OCI-LY7 (cell line): ENCODE measurements around the gene CISH. TPM values are rescaled to one million over a fixed set of nuclear protein-coding genes. Genes with fewer than 3 reads are reported as not detected.

Experiments used
- BruUV-seq: library from RNA; stranded (reverse); fragments of 400-500 nt; replicated peaks from 2 replicates; lab custom pipeline; 2021; lab: Mats Ljungman, UMichigan
- CTCF ChIA-PET: fragments of 300-600 bp; sonication (Branson Sonifier 250); formaldehyde crosslinking; loops from one replicate; lab custom pipeline; 2022; ENCODE audit warnings: antibody characterized with exemption; ENCODE audit not compliant: unreplicated experiment; lab: Charles Lee
- POLR2A ChIA-PET: fragments of 300-600 bp; sonication (Branson Sonifier 250); formaldehyde crosslinking; loops from one replicate; lab custom pipeline; 2022; ENCODE audit warnings: antibody characterized with exemption; lab: Charles Lee
- DNase-seq: peaks from one replicate; pipeline ENCODE4 v3.0.0-alpha.2; 2015; ENCODE audit warnings: low spot score
- H2AFZ ChIP-seq: fragments of 200-600 bp; sonication (generic), shearing (Covaris generic); 2 replicates; pipeline ENCODE4 v1.6.1; 2014; ENCODE audit warnings: mild to moderate bottlenecking, antibody characterized with exemption, low read length, moderate library complexity
- H3K27ac ChIP-seq: fragments of 200-600 bp; sonication (generic); 2 replicates; pipeline ENCODE4 v1.5.1; 2014; ENCODE audit warnings: mixed run types, low read depth, mild to moderate bottlenecking, moderate library complexity, low read length, inconsistent platforms; ENCODE audit not compliant: poor library complexity, severe bottlenecking
- H3K36me3 ChIP-seq: fragments of 200-600 bp; sonication (generic); 2 replicates; pipeline ENCODE4 v1.6.1; 2014; ENCODE audit warnings: mild to moderate bottlenecking, antibody characterized with exemption, low read length, moderate library complexity, mixed read lengths; ENCODE audit not compliant: insufficient read depth
- H3K4me1 ChIP-seq: fragments of 200-600 bp; sonication (generic); 2 replicates; pipeline ENCODE4 v1.5.1; 2014; ENCODE audit warnings: mild to moderate bottlenecking, low read length; ENCODE audit not compliant: insufficient read depth, poor library complexity, severe bottlenecking
- H3K4me2 ChIP-seq: fragments of 200-600 bp; sonication (generic); 2 replicates; pipeline ENCODE4 v1.6.1; 2014; ENCODE audit warnings: mild to moderate bottlenecking, low read length
- H3K4me3 ChIP-seq: fragments of 200-600 bp; sonication (generic); 2 replicates; pipeline ENCODE4 v1.5.1; 2014; ENCODE audit warnings: mild to moderate bottlenecking, low read depth, low read length; ENCODE audit not compliant: poor library complexity, severe bottlenecking
- H3K79me2 ChIP-seq: fragments of 200-600 bp; sonication (generic); 2 replicates; pipeline ENCODE4 v1.6.1; 2016; ENCODE audit warnings: low read depth, mild to moderate bottlenecking, low read length, moderate library complexity, mixed read lengths; ENCODE audit not compliant: insufficient read depth
- H3K9me2 ChIP-seq: fragments of 200-600 bp; sonication (generic); 2 replicates; pipeline ENCODE4 v1.6.1; 2016; ENCODE audit warnings: mild to moderate bottlenecking, low read length, mixed read lengths; ENCODE audit not compliant: insufficient read depth
- H3K9me3 ChIP-seq: fragments of 200-600 bp; sonication (generic); 2 replicates; pipeline ENCODE4 v1.6.1; 2014; ENCODE audit warnings: mild to moderate bottlenecking, mixed run types, low read length, mixed read lengths
- H4K20me1 ChIP-seq: fragments of 200-600 bp; sonication (generic); 2 replicates; pipeline ENCODE4 v1.6.1; 2014; ENCODE audit warnings: mild to moderate bottlenecking, antibody characterized with exemption, low read length, moderate library complexity, mixed read lengths; ENCODE audit not compliant: insufficient read depth
- CTCF ChIP-seq: fragments of 200-600 bp; sonication (generic); conservative IDR thresholded peaks from 2 replicates; pipeline ENCODE4 v1.5.1; 2014; ENCODE audit warnings: mild to moderate bottlenecking, antibody characterized with exemption, low read length, moderate library complexity, mixed read lengths
- EZH2phosphoT487 ChIP-seq: fragments of 200-600 bp; sonication (generic); IDR thresholded peaks from 2 replicates; pipeline ENCODE4 v1.6.1; 2018; ENCODE audit warnings: low read depth, borderline replicate concordance, mild to moderate bottlenecking, mixed run types, antibody characterized with exemption, low read length, moderate library complexity, mixed read lengths
- intact Hi-C: fragments of 100-400 bp; cut with micrococcal nuclease; formaldehyde crosslinking; loops from one replicate; pipeline ENCODE4 v1.10.0; 2022; ENCODE audit not compliant: unreplicated experiment
- total RNA-seq, 2 experiments: library from RNA; depleted of rRNA in 1 of 2; stranded (reverse); fragments of >200 nt in 1 of 2; shearing (Covaris generic) in 1 of 2; gene quantifications; 2 replicates each; pipeline ENCODE4 v1.2.3, GENCODE V29; 2014 to 2022

The CISH gene
- total RNA-seq, 2 experiments from 2014 or later, result not detected

DNA sequence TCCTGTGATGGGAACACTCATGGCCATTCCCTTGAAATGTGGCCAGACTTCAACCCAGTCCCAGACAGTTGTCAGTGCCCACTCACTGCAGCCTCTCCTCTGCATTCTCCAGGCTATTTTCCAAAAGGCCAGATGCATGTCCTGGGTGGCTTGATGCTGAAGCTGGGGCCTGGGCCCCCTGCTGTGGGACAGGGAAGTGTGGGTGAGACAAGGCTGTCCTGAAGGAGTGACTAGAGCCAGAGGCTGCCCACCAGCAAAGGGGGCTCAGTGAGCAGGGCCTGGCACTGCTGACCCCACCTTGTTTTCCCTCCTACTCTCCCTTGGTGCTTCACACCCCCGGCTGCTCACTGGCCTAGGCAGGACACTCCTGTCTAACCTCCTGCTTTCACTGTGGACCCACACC is 11.9 kb downstream of the CISH start:
- no peaks in the 10 kb centered on the region for H4K20me1 ChIP-seq
- CTCF ChIA-PET, result no interaction called here
- H3K9me3 ChIP-seq, result no peaks in the 10 kb centered on the region
- intact Hi-C loops, result no loop called here
- no peaks in the 10 kb centered on the region for H3K36me3 ChIP-seq
- POLR2A ChIA-PET, result no interaction called here
- no TSS peak for BruUV-seq
- H3K79me2 ChIP-seq, result no peaks in the 10 kb centered on the region
- no peak for DNase-seq
- TF ChIP-seq CTCF, result no peak
- TF ChIP-seq EZH2phosphoT487, result no peak
- H2AFZ ChIP-seq, result no peak overlapping the region
- H3K4me2 ChIP-seq, result no peak overlapping the region
- H3K9me2 ChIP-seq, result no peaks in the 10 kb centered on the region
- no peaks in the 10 kb centered on the region for H3K4me1 ChIP-seq
- H3K27ac ChIP-seq, result no peak overlapping the region
- no peak overlapping the region for H3K4me3 ChIP-seq

- Histone ChIP-seq H3K79me2 (no peaks in the 10 kb centered on the region), H2AFZ (no peak overlapping the region)
Observed at GRCh38 chr3:50599115-50599715, 12.4 kb downstream of the CISH start.

More at GRCh38 chr3:50599115-50599715, 12.4 kb downstream of the CISH start:
- Histone ChIP-seq H3K9me3 (no peaks in the 10 kb centered on the region), H4K20me1 (no peaks in the 10 kb centered on the region), H3K4me3 (no peak overlapping the region), H3K9me2 (no peaks in the 10 kb centered on the region), H3K4me2 (no peak overlapping the region), H3K4me1 (no peaks in the 10 kb centered on the region), H3K36me3 (no peaks in the 10 kb centered on the region), H3K27ac (no peak overlapping the region)
- CTCF ChIA-PET, result no interaction called here
- TF ChIP-seq CTCF (no peak), EZH2phosphoT487 (no peak)
- BruUV-seq, result no TSS peak
- POLR2A ChIA-PET, result no interaction called here
- intact Hi-C loops, result no loop called here
- DNase-seq, result no peak
